ENCODE measurements around the gene FAM229A. TPM values are rescaled to one million over a fixed set of nuclear protein-coding genes. Genes with fewer than 3 reads are reported as not detected.

FAM229A gene
- total and polyA plus RNA-seq, 2 of the 8 experiments (the other 6 are each of a cell fraction or from before 2014, with no cell fraction given), result 4.1 to 4.2 TPM

GRCh38 chr1:32346532-32347157 lies 15.6 kb downstream of the FAM229A start:
- TF ChIP-seq KDM4A (IDR thresholded peaks at IDR 0.05; ENCODE audit: low read depth, low read length, severe bottlenecking), result no peak
- TF ChIP-seq SP2 (IDR thresholded peaks at IDR 0.05; ENCODE audit: low read length), result no peak
- TF ChIP-seq EP300 (IDR thresholded peaks at IDR 0.05; ENCODE audit: borderline replicate concordance in 1 of 2, low read depth in 2 of 2, low read length in 2 of 2), result no peak
- TF ChIP-seq EZH2 (IDR thresholded peaks at IDR 0.05; ENCODE audit: low read depth, low read length, severe bottlenecking), result no peak
- TF ChIP-seq CTCF (IDR thresholded peaks at IDR 0.05; ENCODE audit: control extremely low read depth in 1 of 3, insufficient read depth in 1 of 3, low read depth in 1 of 3, low read length in 3 of 3), result no peak
- TF ChIP-seq ATF3 (IDR thresholded peaks at IDR 0.05; ENCODE audit: insufficient read depth, low read depth, low read length), result no peak
- no peak for TF ChIP-seq BCL11A (IDR thresholded peaks at IDR 0.05; ENCODE audit: low read depth in 2 of 2, low read length in 2 of 2)
- Histone ChIP-seq H3K79me2 (ENCODE audit: control insufficient read depth in 1 of 2, insufficient read depth in 2 of 2, low read length in 2 of 2) (no peaks in the 10 kb centered on the region), H4K91ac (replicated peaks; ENCODE audit: insufficient read length, low read length) (no peak overlapping the region), H2AFZ (ENCODE audit: low read length) (no peak overlapping the region), H4K5ac (ENCODE audit: insufficient read length, low read depth, low read length) (no peak overlapping the region), H3K79me1 (ENCODE audit: low read depth, low read length) (no peaks in the 10 kb centered on the region), H3K4me2 (ENCODE audit: insufficient read depth in 1 of 2, low read depth in 2 of 2, low read length in 2 of 2) (no peak overlapping the region), H2BK5ac (ENCODE audit: low read depth, low read length) (no peak overlapping the region), H3K27me3 (replicated peaks in 1 of 4; ENCODE audit: control insufficient read depth in 3 of 4, extremely low read depth in 1 of 4, insufficient read depth in 3 of 4, low read length in 3 of 4) (peaks cover 2 to 18% (median 12%) of the 10 kb centered on the region in 4 experiments), H2AK5ac (ENCODE audit: low read depth, low read length) (no peak overlapping the region), H2BK120ac (replicated peaks; ENCODE audit: low read depth, low read length) (no peak overlapping the region), H3K23ac (ENCODE audit: insufficient read length) (no peak overlapping the region), H4K20me1 (replicated peaks in 1 of 2; ENCODE audit: control insufficient read depth in 1 of 2, insufficient read depth in 2 of 2, low read length in 2 of 2) (no peaks in the 10 kb centered on the region), H3K9me3 (ENCODE audit: insufficient read depth in 2 of 2, low read depth in 1 of 2, low read length in 1 of 2) (peaks cover 6 to 12% of the 10 kb centered on the region in 2 experiments), H4K8ac (ENCODE audit: extremely low read depth, insufficient read depth, low read length) (no peak overlapping the region), H3K4me3 (ENCODE audit: extremely low read depth in 1 of 4, insufficient read depth in 2 of 4, low read depth in 3 of 4, low read length in 4 of 4) (no peak overlapping the region), H3K27ac (ENCODE audit: low read depth, low read length) (no peak overlapping the region), H3K4me1 (replicated peaks in 1 of 4; ENCODE audit: control insufficient read depth in 3 of 4, insufficient read depth in 4 of 4, low read length in 3 of 4) (peaks cover 0 to 2% (median 0%) of the 10 kb centered on the region in 4 experiments; a peak in 3 of 7 replicates), H3K36me3 (ENCODE audit: control insufficient read depth in 2 of 4, insufficient read depth in 4 of 4, low read length in 3 of 4) (no peaks in the 10 kb centered on the region), H3K23me2 (ENCODE audit: low read depth, low read length) (peaks cover 3% of the 10 kb centered on the region; the same call in 1 of the 2 replicates), H3K56ac (replicated peaks; ENCODE audit: insufficient read length, low read depth, low read length) (no peak overlapping the region), H2BK12ac (ENCODE audit: low read depth, low read length) (no peak overlapping the region), H2BK20ac (ENCODE audit: low read length) (no peak overlapping the region), H3K9ac (replicated peaks in 1 of 4; ENCODE audit: extremely low read depth in 1 of 4, low read depth in 3 of 4, low read length in 3 of 4) (no peak overlapping the region), H3K14ac (ENCODE audit: insufficient read length) (no peak overlapping the region), H3K18ac (ENCODE audit: extremely low read depth, low read length) (no peak overlapping the region; the same call in 1 of the 2 replicates), H2BK15ac (ENCODE audit: low read length) (no peak overlapping the region), H3K4ac (replicated peaks; ENCODE audit: insufficient read length, low read depth, low read length) (no peak overlapping the region)
- no peak for DNase-seq (ENCODE audit: low read depth in 1 of 2, low spot score in 2 of 2)
- ChIA-PET POLR2A (ENCODE audit: partially characterized antibody) (interaction anchor here (0.9 to 17.1 kb wide), 5 partner anchors 13 to 141 kb away, joined by 3 to 321 read pairs (median 4); partner anchors contain the start of genes BSDC1, IQCC and MARCKSL1), CTCF (ENCODE audit: partially characterized antibody) (interaction anchor here (0.6 to 1.1 kb wide), 4 partner anchors 9 to 99 kb away, joined by 3 to 4 read pairs (median 3); no protein-coding TSS in a partner anchor)
- WGBS, 2 experiments (ENCODE audit: extremely low coverage in 1 of 2, insufficient coverage in 1 of 2, insufficient read length in 1 of 2, insufficient replicate concordance in 2 of 2, low coverage in 1 of 2, low lambda C conversion rate in 2 of 2, missing lambda C conversion rate in 1 of 2), result 86% methylated on average over 9 of the region's 9 CpGs; no CpG with 5 or more reads in 1 of the 2 experiments
- FAIRE-seq, result no peak
